ENCODE measurements around the gene RDH5. TPM values are rescaled to one million over a fixed set of nuclear protein-coding genes. Genes with fewer than 3 reads are reported as not detected.

The RDH5 gene
- polyA plus RNA-seq, 1 of the 3 experiments (the other 2 are of a cell fraction) = 5.2 TPM

DNA sequence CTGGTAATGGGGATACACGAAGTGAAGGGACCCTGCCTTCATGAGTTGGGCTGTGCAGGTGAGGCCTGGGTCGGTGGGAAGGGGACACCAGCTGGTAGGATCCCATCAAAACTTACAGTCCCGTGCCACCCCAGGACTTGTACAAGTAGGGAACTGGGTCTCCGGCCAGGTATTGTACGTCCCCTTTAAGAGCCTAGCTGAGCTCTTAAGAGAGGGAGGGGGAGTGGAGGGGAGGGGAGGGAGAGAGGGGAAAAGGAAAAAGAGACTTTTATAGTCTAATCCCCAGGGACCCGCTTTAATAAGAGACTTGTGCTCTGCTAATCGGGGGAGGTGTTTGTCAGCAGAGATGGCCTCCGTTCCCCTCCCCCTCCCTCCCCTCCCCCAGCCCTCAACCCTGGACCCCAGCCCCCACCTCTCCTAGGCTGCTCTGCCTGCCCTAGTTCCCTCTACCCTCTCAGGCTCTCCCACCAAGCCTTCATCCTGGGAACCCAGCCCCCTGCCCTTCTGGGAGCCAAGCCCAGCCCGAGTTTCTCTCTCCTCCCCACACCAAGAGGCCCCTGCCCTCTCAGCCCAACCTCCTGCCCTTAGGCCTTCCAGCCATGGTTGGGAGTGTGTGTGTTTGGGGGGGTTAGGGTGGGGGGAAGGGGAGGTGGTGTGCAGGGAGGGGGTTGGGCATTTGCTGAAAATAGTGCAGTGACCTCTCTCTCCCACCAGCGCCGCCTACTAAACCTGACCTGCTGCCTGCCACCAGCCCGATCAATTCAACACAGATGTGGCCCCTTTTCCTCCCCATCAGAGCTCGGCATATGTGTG lies 25.4 kb downstream of the RDH5 start:
- Histone ChIP-seq H3K4me2 (peak overlapping the region; percentile 82), H3K79me2 (ENCODE audit: insufficient read depth) (no peaks in the 10 kb centered on the region), H3K9ac (no peak overlapping the region), H3K4me1 (ENCODE audit: control insufficient read depth in 1 of 2, insufficient read depth in 2 of 2, low read depth in 1 of 2, low read length in 1 of 2) (peaks cover 5 to 33% of the 10 kb centered on the region in 2 experiments; a peak in 3 of 4 replicates), H3F3A (replicated peaks; ENCODE audit: insufficient read depth) (peaks cover 13% of the 10 kb centered on the region), H3K9me2 (no peaks in the 10 kb centered on the region), H3K36me3 (replicated peaks in 1 of 2; ENCODE audit: control insufficient read depth in 1 of 2, insufficient read depth in 2 of 2, low read length in 1 of 2) (peaks cover 3 to 10% of the 10 kb centered on the region in 2 experiments), H2AFZ (ENCODE audit: low read depth) (no peak overlapping the region), H3K27me3 (ENCODE audit: insufficient read depth) (no peaks in the 10 kb centered on the region), H4K20me1 (ENCODE audit: insufficient read depth) (no peaks in the 10 kb centered on the region), H3K9me3 (no peaks in the 10 kb centered on the region), H3K27ac (ENCODE audit: low read depth in 2 of 2, low read length in 1 of 2) (peak overlapping the region; percentile 14 to 76; a peak in 3 of 4 replicates), H3K4me3 (ENCODE audit: low read depth in 2 of 2, low read length in 1 of 2) (peak overlapping the region; percentile 26 to 79; a peak in 3 of 4 replicates)
- peak; percentile 79 for DNase-seq
- TF ChIP-seq CHD2 (IDR thresholded peaks at IDR 0.05; ENCODE audit: low read length, partially characterized antibody) = peak; percentile 54
- TF ChIP-seq SMC3 (IDR thresholded peaks at IDR 0.05; ENCODE audit: low read depth, low read length) = no peak
- no peak for TF ChIP-seq MXI1 (IDR thresholded peaks at IDR 0.05; ENCODE audit: low read depth, low read length)
- no peak for TF ChIP-seq ELF1 (IDR thresholded peaks at IDR 0.05)
- no peak for TF ChIP-seq FOXJ3 (CRISPR knock-in tag; IDR thresholded peaks at IDR 0.05)
- no peak for TF ChIP-seq REST (IDR thresholded peaks at IDR 0.05; ENCODE audit: low read depth, low read length)
- WGBS (ENCODE audit: low lambda C conversion rate) = 37% methylated on average over 13 of the region's 13 CpGs
- ChIA-PET CTCF (interaction anchor here (1.1 to 14.4 kb wide), 7 partner anchors 7 to 444 kb away, joined by 4 to 358 read pairs (median 5); partner anchors contain the start of gene SMARCC2), POLR2A (interaction anchor here (0.6 to 1.7 kb wide), 5 partner anchors 12 to 103 kb away, joined by 3 to 7 read pairs (median 3); partner anchors contain the start of genes CD63 and DNAJC14)

DNA sequence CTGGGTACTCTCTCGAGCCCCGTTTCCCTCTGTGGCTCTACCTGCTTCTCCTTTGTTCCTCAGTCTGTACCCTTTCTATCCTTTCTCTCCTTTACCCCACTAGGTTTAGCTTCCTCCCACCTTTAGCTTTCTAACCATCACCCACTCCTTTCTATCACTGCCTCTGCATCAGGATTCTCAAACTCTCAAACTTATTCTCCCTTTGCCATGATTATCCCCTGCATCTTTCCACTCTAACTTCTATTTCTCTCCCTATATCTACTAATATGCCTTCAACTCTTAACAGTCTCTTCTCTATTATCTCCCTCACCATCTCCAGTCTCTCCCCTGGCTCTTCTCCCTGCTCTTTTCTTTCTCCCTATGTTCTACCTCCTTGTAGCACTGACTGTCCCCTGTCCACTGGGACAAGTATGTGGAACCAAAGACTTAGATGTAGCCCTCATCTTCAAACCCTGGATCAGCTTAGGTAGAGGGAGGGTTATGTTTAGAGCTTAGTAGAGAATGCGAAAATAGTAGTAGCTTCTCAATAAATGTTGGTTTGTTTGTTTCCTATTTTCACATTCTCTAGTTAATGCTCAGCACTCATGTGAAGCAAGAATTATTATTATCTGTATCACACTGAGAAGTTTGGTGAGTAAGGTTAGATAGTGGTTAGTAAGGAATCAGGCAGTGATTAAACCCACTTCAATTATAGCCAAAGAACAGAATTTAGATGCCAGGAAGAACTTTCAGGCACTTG lies 26.1 kb downstream of the RDH5 start:
- peaks cover 3 to 18% of the 10 kb centered on the region in 2 experiments for H3K36me3 ChIP-seq (replicated peaks in 1 of 2; ENCODE audit: control insufficient read depth in 1 of 2, insufficient read depth in 2 of 2, low read length in 1 of 2)
- TF ChIP-seq YY1 (IDR thresholded peaks at IDR 0.05; ENCODE audit: low read depth) (no peak), USF2 (IDR thresholded peaks at IDR 0.05; ENCODE audit: borderline replicate concordance, low read depth, low read length) (no peak), NRF1 (IDR thresholded peaks at IDR 0.05; ENCODE audit: low read depth, low read length) (no peak), FOXJ3 (CRISPR knock-in tag; IDR thresholded peaks at IDR 0.05) (no peak)
- H3K79me2 ChIP-seq (ENCODE audit: insufficient read depth) = no peaks in the 10 kb centered on the region
- H3K9me2 ChIP-seq = no peaks in the 10 kb centered on the region
- peaks cover 5 to 33% of the 10 kb centered on the region in 2 experiments; a peak in 3 of 4 replicates for H3K4me1 ChIP-seq (ENCODE audit: control insufficient read depth in 1 of 2, insufficient read depth in 2 of 2, low read depth in 1 of 2, low read length in 1 of 2)
- no peak overlapping the region for H3K4me3 ChIP-seq (ENCODE audit: low read depth in 2 of 2, low read length in 1 of 2)
- POLR2A ChIA-PET = interaction anchor here (0.6 to 0.7 kb wide), 2 partner anchors 83 to 102 kb away, joined by 3 read pairs; partner anchors contain the start of gene DNAJC14
- DNase-seq = no peak
- H4K20me1 ChIP-seq (ENCODE audit: insufficient read depth) = no peaks in the 10 kb centered on the region
- no peak overlapping the region for H3K9ac ChIP-seq
- H3K27ac ChIP-seq (ENCODE audit: low read depth in 2 of 2, low read length in 1 of 2) = peak overlapping the region; percentile 14 to 76
- peaks cover 13% of the 10 kb centered on the region for H3F3A ChIP-seq (replicated peaks; ENCODE audit: insufficient read depth)
- no peak overlapping the region for H2AFZ ChIP-seq (ENCODE audit: low read depth)
- CTCF ChIA-PET = interaction anchor here (1.1 to 14.4 kb wide), 5 partner anchors 8 to 249 kb away, joined by 3 to 358 read pairs (median 5); no protein-coding TSS in a partner anchor
- WGBS (ENCODE audit: low lambda C conversion rate) = 59% methylated on average over 3 of the region's 3 CpGs
- no peaks in the 10 kb centered on the region for H3K9me3 ChIP-seq
- H3K4me2 ChIP-seq = peak overlapping the region; percentile 0; the same call in 1 of the 2 replicates
- no peaks in the 10 kb centered on the region for H3K27me3 ChIP-seq (ENCODE audit: insufficient read depth)
